Suprapubic skin (tissue), 4 donors: Measurements from ENCODE around the gene LBHD2. TPM values are rescaled to one million over a fixed set of nuclear protein-coding genes. Genes with fewer than 3 reads are reported as not detected.

Experiments used
- DNase-seq, 2 donors: peaks; one replicate each; pipeline ENCODE4 v3.0.0-alpha.2; 2019; ENCODE audit warnings: low spot score in 2 of 2
- H3K27ac ChIP-seq: fragments of 200-600 bp; sonication (generic); one replicate; pipeline ENCODE4 v1.5.1; 2019
- H3K27me3 ChIP-seq: fragments of 200-600 bp; sonication (generic); one replicate; pipeline ENCODE4 v1.5.1; 2019
- H3K36me3 ChIP-seq: fragments of 200-600 bp; sonication (generic); one replicate; pipeline ENCODE4 v1.5.1; 2019
- H3K4me1 ChIP-seq: fragments of 200-600 bp; sonication (generic); one replicate; pipeline ENCODE4 v1.5.1; 2019
- H3K4me3 ChIP-seq: fragments of 200-600 bp; sonication (generic); one replicate; pipeline ENCODE4 v1.5.1; 2019; ENCODE audit warnings: mild to moderate bottlenecking
- H3K9me3 ChIP-seq: fragments of 200-600 bp; sonication (generic); one replicate; pipeline ENCODE4 v1.5.1; 2019
- EP300 ChIP-seq: sonication (generic); formaldehyde crosslinking; IDR thresholded peaks from one replicate; pipeline ENCODE4 v1.6.1; 2017; ENCODE audit warnings: antibody characterized with exemption
- POLR2A ChIP-seq, 2 donors: fragments of 450-650 bp; IDR thresholded peaks; one replicate each; pipeline ENCODE4 v1.6.1; 2017; ENCODE audit warnings: antibody characterized with exemption in 2 of 2, mild to moderate bottlenecking in 2 of 2, moderate library complexity in 2 of 2
- POLR2AphosphoS5 ChIP-seq, 3 donors: sonication (generic); formaldehyde crosslinking; IDR thresholded peaks; one replicate each; pipeline ENCODE4 v1.6.1; 2017; ENCODE audit warnings: antibody characterized with exemption in 3 of 3
- WGBS: methylation state at CpG from one replicate; pipeline ENCODE4 v1.1.5; 2018; 5-methylcytosine and 5-hydroxymethylcytosine counted together
- total RNA-seq, 4 donors: library from RNA; depleted of rRNA; stranded (reverse); fragments of >200 nt; gene quantifications; one replicate each; pipeline ENCODE4 v1.1.0, GENCODE V29; 2016
- TF ChIP-seq, protein P1 (sequence below), 2 donors: fragments of 200-600 bp in 1 of 2; fragments of 450-650 bp in 1 of 2; sonication (generic) in 1 of 2; IDR thresholded peaks; one replicate each; pipeline ENCODE4 v1.5.1; 2016 to 2019; ENCODE audit warnings: antibody characterized with exemption in 2 of 2, mild to moderate bottlenecking in 1 of 2, moderate library complexity in 1 of 2

Gene LBHD2
- total RNA-seq, 4 donors from 2014 or later, result not detected

- DNase-seq, result no peak
- Histone ChIP-seq H3K9me3 (no peaks in the 10 kb centered on the region), H3K4me1 (peaks cover 25% of the 10 kb centered on the region), H3K27me3 (no peaks in the 10 kb centered on the region), H3K4me3 (no peak overlapping the region), H3K27ac (peak overlapping the region; percentile 87), H3K36me3 (no peaks in the 10 kb centered on the region)
- TF ChIP-seq, protein P1, sequence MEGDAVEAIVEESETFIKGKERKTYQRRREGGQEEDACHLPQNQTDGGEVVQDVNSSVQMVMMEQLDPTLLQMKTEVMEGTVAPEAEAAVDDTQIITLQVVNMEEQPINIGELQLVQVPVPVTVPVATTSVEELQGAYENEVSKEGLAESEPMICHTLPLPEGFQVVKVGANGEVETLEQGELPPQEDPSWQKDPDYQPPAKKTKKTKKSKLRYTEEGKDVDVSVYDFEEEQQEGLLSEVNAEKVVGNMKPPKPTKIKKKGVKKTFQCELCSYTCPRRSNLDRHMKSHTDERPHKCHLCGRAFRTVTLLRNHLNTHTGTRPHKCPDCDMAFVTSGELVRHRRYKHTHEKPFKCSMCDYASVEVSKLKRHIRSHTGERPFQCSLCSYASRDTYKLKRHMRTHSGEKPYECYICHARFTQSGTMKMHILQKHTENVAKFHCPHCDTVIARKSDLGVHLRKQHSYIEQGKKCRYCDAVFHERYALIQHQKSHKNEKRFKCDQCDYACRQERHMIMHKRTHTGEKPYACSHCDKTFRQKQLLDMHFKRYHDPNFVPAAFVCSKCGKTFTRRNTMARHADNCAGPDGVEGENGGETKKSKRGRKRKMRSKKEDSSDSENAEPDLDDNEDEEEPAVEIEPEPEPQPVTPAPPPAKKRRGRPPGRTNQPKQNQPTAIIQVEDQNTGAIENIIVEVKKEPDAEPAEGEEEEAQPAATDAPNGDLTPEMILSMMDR (IDR thresholded peaks at IDR 0.05), result no peak
- WGBS, result 77% methylated on average over 7 of the region's 7 CpGs
Observed at GRCh38 chr14:103065861-103066260, 18.1 kb upstream of the LBHD2 start.

DNA sequence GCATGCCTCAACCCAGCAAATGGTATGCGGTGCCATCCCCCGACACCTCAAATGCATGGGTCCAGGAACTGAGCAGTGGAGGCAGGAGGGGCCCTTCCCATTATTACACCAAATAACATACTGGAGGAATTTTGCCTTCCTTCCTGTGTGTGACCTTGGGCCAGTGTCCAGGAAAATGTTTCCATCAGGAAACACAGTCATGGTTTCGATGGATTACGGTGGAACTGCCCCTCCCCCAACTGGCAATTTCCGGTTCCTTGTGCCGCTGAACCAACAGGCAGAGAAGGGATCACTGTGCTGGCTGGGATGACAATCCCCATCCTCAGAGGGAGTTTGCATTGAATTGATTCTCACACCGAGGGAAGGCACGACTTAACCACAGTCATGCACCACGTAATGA is 17.6 kb upstream of the LBHD2 start:
- 83% methylated on average over 9 of the region's 9 CpGs for WGBS
- TF ChIP-seq POLR2AphosphoS5 (IDR thresholded peaks at IDR 0.05), result peak in 2 of 3 donors; percentile 29 to 73
- no peak for TF ChIP-seq EP300
- Histone ChIP-seq H3K27me3 (no peaks in the 10 kb centered on the region), H3K4me1 (peaks cover 30% of the 10 kb centered on the region), H3K4me3 (no peak overlapping the region), H3K9me3 (no peaks in the 10 kb centered on the region), H3K36me3 (no peaks in the 10 kb centered on the region), H3K27ac (peak overlapping the region; percentile 87)
- peak in 1 of 2 donors; percentile 77 for DNase-seq

GRCh38 chr14:103067231-103067954 is 16.6 kb upstream of the LBHD2 start:
- 31% methylated on average over 8 of the region's 8 CpGs for WGBS

DNA sequence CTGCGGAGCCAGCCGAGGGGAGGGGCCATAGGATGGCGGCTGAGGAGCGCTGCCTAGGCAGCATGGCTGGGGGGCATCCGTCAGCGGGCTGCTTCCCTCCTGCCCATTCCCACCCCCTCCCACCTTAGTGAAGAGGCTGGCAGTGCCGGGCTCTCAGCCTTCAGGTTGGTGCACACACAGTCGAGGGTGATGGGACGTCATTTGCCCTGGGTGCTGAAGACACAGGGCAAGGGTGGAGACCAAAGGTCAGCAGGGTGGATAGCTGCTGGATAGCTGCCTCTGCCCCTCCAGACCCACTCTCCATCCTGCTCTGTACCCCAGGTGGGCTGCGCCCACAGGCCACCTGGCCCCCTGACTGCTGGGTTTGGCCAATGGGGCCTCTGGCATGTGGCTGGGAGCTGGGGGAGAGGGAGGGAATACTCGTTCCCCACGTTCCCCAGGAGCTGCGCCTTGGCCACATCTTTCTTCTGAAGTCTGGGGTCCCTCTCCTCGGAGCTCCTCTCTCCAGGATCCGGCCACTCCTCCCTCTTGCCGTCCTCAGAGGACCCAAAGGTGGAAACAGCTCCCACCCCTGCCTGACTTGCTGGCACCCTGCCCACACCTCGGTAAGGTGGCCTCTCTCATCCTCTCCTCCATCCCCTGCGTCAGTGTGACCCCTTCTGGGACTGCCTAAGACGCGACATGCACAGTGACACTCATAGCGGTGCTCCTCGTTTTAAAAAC is 15.5 kb upstream of the LBHD2 start:
- H3K27me3 ChIP-seq, result no peaks in the 10 kb centered on the region
- no peaks in the 10 kb centered on the region for H3K36me3 ChIP-seq
- DNase-seq, result peak in 1 of 2 donors; percentile 68
- H3K9me3 ChIP-seq, result no peaks in the 10 kb centered on the region
- 65% methylated on average over 22 of the region's 22 CpGs for WGBS
- H3K4me1 ChIP-seq, result peaks cover 50% of the 10 kb centered on the region
- no peak overlapping the region for H3K4me3 ChIP-seq
- peak overlapping the region; percentile 87 for H3K27ac ChIP-seq
- no peak for TF ChIP-seq POLR2A (IDR thresholded peaks at IDR 0.05)
- no peak for TF ChIP-seq POLR2AphosphoS5 (IDR thresholded peaks at IDR 0.05)
- TF ChIP-seq, protein P1 (IDR thresholded peaks at IDR 0.05), result no peak
- TF ChIP-seq EP300, result no peak

More at GRCh38 chr14:103067231-103067954, 16.6 kb upstream of the LBHD2 start:
- Histone ChIP-seq H3K36me3 (no peaks in the 10 kb centered on the region), H3K9me3 (no peaks in the 10 kb centered on the region), H3K27ac (peak overlapping the region; percentile 87), H3K4me1 (peaks cover 38% of the 10 kb centered on the region), H3K27me3 (no peaks in the 10 kb centered on the region), H3K4me3 (no peak overlapping the region)
- TF ChIP-seq, protein P1 (IDR thresholded peaks at IDR 0.05), result no peak
- TF ChIP-seq POLR2AphosphoS5 (IDR thresholded peaks at IDR 0.05) (no peak), POLR2A (IDR thresholded peaks at IDR 0.05) (no peak), EP300 (no peak)
- DNase-seq, result peak in 1 of 2 donors; percentile 72

DNA sequence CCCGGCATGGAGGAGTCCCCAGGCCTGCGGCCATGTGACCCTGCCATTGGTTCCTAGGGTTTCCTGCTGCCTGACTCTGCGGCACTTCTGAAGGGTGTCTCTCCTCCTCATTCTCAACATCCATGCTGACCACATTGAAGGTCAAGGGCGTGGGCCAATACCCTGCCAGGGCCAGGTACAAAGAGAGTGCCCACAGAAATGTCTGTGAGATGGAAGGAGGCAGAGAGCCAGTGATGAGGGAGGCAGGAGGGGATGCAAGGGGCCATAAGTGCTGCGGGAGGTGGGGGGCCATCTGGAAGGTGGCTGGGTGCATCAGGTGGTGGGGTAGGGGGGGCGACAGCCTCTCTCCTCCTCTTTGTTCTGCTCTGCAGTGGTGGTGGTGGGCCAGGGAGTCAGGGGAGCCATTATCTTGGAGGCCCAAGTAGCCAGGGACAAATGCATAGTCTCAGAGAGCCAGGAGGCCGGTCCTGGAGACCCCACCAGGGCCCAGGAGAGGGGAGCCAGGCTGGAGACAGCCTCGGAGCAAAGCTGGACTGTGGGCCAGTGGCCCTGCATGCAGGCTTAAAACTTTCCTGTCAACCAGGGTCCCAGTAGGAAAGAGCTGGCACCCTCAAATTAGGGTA is 13.6 kb upstream of the LBHD2 start:
- TF ChIP-seq, protein P1 (IDR thresholded peaks at IDR 0.05), result no peak
- TF ChIP-seq EP300 (no peak), POLR2AphosphoS5 (IDR thresholded peaks at IDR 0.05) (no peak), POLR2A (IDR thresholded peaks at IDR 0.05) (no peak)
- peak in 1 of 2 donors; percentile 64 for DNase-seq
- H3K9me3 ChIP-seq, result no peaks in the 10 kb centered on the region
- peaks cover 68% of the 10 kb centered on the region for H3K4me1 ChIP-seq
- no peaks in the 10 kb centered on the region for H3K36me3 ChIP-seq
- peak overlapping the region; percentile 66 for H3K27ac ChIP-seq
- H3K27me3 ChIP-seq, result no peaks in the 10 kb centered on the region
- 85% methylated on average over 5 of the region's 8 CpGs for WGBS
- H3K4me3 ChIP-seq, result no peak overlapping the region
